ENCODE measurements around the gene ADARB2. TPM values are rescaled to one million over a fixed set of nuclear protein-coding genes. Genes with fewer than 3 reads are reported as not detected.

ADARB2 gene
- total RNA-seq, 1 experiment from 2014 or later, result not detected

GRCh38 chr10:1672001-1672781 lies 65.1 kb downstream of the ADARB2 start:
- Mint-ChIP-seq H3K36me3 (ENCODE audit: insufficient read depth, unreplicated experiment) (no peaks in the 10 kb centered on the region), H3K27ac (ENCODE audit: unreplicated experiment) (no peak overlapping the region), H3K4me1 (ENCODE audit: low read depth, unreplicated experiment) (no peaks in the 10 kb centered on the region), H3K9me3 (ENCODE audit: low read depth, unreplicated experiment) (no peaks in the 10 kb centered on the region), H3K27me3 (ENCODE audit: unreplicated experiment) (no peaks in the 10 kb centered on the region), H3K4me3 (ENCODE audit: low read depth, unreplicated experiment) (no peak overlapping the region)
- CTCF ChIA-PET, result no interaction called here
- no TSS peak for BruUV-seq (replicated peaks)
- no peak for TF ChIP-seq CTCF (IDR thresholded peaks at IDR 0.05; ENCODE audit: unreplicated experiment)
- intact Hi-C loops (cut with micrococcal nuclease; ENCODE audit: unreplicated experiment), result no loop called here
- DNase-seq, result no peak

GRCh38 chr10:1671366-1672000 lies 65.8 kb downstream of the ADARB2 start:
- Mint-ChIP-seq H3K36me3 (ENCODE audit: insufficient read depth, unreplicated experiment) (no peaks in the 10 kb centered on the region), H3K4me1 (ENCODE audit: low read depth, unreplicated experiment) (no peaks in the 10 kb centered on the region), H3K9me3 (ENCODE audit: low read depth, unreplicated experiment) (no peaks in the 10 kb centered on the region), H3K27ac (ENCODE audit: unreplicated experiment) (no peak overlapping the region), H3K27me3 (ENCODE audit: unreplicated experiment) (no peaks in the 10 kb centered on the region), H3K4me3 (ENCODE audit: low read depth, unreplicated experiment) (no peak overlapping the region)
- BruUV-seq (replicated peaks), result no TSS peak
- TF ChIP-seq CTCF (IDR thresholded peaks at IDR 0.05; ENCODE audit: unreplicated experiment), result no peak
- CTCF ChIA-PET, result no interaction called here
- no peak for DNase-seq
- intact Hi-C loops (cut with micrococcal nuclease; ENCODE audit: unreplicated experiment), result no loop called here

GRCh38 chr10:1670541-1671365 lies 66.6 kb downstream of the ADARB2 start:
- Mint-ChIP-seq H3K27me3 (ENCODE audit: unreplicated experiment) (no peaks in the 10 kb centered on the region), H3K27ac (ENCODE audit: unreplicated experiment) (no peak overlapping the region), H3K9me3 (ENCODE audit: low read depth, unreplicated experiment) (no peaks in the 10 kb centered on the region), H3K36me3 (ENCODE audit: insufficient read depth, unreplicated experiment) (no peaks in the 10 kb centered on the region), H3K4me1 (ENCODE audit: low read depth, unreplicated experiment) (no peaks in the 10 kb centered on the region), H3K4me3 (ENCODE audit: low read depth, unreplicated experiment) (no peak overlapping the region)
- CTCF ChIA-PET, result no interaction called here
- intact Hi-C loops (cut with micrococcal nuclease; ENCODE audit: unreplicated experiment), result no loop called here
- BruUV-seq (replicated peaks), result no TSS peak
- no peak for TF ChIP-seq CTCF (IDR thresholded peaks at IDR 0.05; ENCODE audit: unreplicated experiment)
- DNase-seq, result no peak

GRCh38 chr10:1669433-1669832 lies 67.9 kb downstream of the ADARB2 start:
- no peak overlapping the region for H3K4me3 Mint-ChIP-seq (ENCODE audit: low read depth, unreplicated experiment)
- no peaks in the 10 kb centered on the region for H3K9me3 Mint-ChIP-seq (ENCODE audit: low read depth, unreplicated experiment)

More at GRCh38 chr10:1669433-1669832, 67.9 kb downstream of the ADARB2 start:
- TF ChIP-seq CTCF (IDR thresholded peaks at IDR 0.05; ENCODE audit: unreplicated experiment), result no peak
- CTCF ChIA-PET, result no interaction called here
- BruUV-seq (replicated peaks), result no TSS peak
- no peak for DNase-seq
- no peaks in the 10 kb centered on the region for H3K27me3 Mint-ChIP-seq (ENCODE audit: unreplicated experiment)
- H3K27ac Mint-ChIP-seq (ENCODE audit: unreplicated experiment), result no peak overlapping the region
- H3K4me1 Mint-ChIP-seq (ENCODE audit: low read depth, unreplicated experiment), result no peaks in the 10 kb centered on the region
- no peaks in the 10 kb centered on the region for H3K36me3 Mint-ChIP-seq (ENCODE audit: insufficient read depth, unreplicated experiment)
- intact Hi-C loops (cut with micrococcal nuclease; ENCODE audit: unreplicated experiment), result no loop called here

All from Calu3 (cell line).